Stimulated activated CD8-positive, alpha-beta memory T cell treated with anti-CD3 and anti-CD28 coated beads, Interleukin-15, amount 100 ng/mL, for 4 hours (primary cell): ENCODE measurements around the gene TUBGCP4.
"Not testable (repeated sequence)": the region's sequence is repeated elsewhere in the genome, so short reads cannot be mapped to it uniquely, and the experiment has no call there.

ENCODE experiments used
- DNase-seq, 2 donors: peaks; one replicate each; pipeline ENCODE4 v3.0.0-alpha.2; 2020; ENCODE audit warnings: low read depth in 2 of 2

The TUBGCP4 gene, protein sequence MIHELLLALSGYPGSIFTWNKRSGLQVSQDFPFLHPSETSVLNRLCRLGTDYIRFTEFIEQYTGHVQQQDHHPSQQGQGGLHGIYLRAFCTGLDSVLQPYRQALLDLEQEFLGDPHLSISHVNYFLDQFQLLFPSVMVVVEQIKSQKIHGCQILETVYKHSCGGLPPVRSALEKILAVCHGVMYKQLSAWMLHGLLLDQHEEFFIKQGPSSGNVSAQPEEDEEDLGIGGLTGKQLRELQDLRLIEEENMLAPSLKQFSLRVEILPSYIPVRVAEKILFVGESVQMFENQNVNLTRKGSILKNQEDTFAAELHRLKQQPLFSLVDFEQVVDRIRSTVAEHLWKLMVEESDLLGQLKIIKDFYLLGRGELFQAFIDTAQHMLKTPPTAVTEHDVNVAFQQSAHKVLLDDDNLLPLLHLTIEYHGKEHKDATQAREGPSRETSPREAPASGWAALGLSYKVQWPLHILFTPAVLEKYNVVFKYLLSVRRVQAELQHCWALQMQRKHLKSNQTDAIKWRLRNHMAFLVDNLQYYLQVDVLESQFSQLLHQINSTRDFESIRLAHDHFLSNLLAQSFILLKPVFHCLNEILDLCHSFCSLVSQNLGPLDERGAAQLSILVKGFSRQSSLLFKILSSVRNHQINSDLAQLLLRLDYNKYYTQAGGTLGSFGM

DNA sequence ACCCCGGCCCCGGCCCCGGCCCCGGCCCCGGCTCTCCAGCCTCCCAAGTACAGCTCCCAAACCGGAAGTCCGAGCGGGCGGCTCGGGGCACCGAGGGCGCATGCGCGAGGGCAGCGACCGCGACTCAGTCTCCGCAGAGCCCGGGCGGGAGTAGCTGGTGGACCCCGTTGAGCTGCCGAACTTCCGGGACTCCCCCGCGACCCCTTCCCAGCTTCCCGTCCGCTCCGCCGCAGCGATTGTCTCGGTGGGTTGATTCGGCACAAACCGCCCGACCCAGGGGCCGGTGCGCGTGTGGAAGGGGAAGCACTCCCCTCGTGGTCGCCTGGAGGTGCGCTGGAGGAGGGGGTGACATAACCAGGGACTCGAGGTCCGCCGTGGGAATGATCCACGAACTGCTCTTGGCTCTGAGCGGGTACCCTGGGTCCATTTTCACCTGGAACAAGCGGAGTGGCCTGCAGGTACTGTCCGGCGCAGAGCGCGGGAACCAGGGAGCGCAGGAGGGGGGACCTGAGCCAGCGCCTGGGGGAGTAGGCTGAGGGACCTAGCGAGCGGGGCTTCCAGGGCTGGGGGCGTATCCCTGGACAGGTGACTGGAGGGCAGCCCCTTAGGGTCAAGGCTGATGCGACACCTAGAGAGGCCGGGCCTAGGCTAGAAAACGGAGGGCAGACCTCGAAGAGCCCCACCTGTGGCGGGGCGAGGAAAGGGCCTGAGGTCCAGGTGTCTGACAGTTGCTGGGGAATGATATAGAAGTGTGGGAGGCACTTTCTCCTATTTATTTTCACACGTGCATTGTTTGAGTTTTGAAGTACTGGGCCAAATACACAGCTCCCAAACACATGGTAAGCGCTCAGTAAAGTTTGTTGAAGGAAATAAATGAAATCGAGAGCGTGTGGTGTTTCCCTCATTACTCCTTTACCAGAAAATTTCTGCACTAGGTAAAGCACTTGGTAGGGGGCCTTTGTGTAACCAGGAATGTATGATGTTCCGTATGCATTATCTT lies at the start of gene TUBGCP4, which contains the start of gene ZSCAN29:
TUBGCP4 (plus strand) TSS at position 127 of the 1,000 bp plus-strand sequence; CDS start at position 381, 254 bp downstream.
ZSCAN29 (minus strand) TSS at position 69 of the 1,000 bp plus-strand sequence. CDS start 1,130 bp downstream, outside the sequence.
- DNase-seq, result peak; percentile 57 to 66

DNA sequence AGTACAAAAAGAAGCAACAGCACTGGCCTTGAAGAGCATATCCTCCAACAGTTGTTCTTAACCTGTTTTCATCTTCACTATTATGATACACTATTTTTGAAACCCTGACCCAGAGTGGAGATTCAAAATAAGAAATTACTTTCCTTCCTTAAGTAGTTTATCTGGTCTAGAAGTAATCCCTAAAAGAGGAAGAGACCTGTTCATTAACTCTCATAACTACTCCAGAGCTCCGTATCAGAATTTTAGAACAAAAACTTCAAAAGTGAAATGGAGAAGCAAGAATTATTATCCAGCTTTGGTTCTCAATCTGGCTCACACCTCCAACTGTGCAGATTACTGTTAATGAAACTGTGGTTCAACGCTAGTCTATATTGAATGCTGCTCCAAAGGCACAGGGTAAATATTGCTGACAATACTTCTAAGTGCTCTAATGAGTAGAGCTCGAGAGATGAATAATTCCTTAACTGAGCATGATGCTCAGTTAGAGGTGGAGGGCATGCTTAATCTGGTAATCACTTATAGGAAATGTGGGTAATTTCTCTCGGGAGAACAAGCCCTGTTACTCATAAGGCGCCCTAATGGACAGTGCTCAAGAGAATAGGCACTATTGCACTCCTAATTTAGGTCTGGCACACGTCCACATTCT lies 45.7 kb upstream of the TUBGCP4 start:
- no peak for DNase-seq

DNA sequence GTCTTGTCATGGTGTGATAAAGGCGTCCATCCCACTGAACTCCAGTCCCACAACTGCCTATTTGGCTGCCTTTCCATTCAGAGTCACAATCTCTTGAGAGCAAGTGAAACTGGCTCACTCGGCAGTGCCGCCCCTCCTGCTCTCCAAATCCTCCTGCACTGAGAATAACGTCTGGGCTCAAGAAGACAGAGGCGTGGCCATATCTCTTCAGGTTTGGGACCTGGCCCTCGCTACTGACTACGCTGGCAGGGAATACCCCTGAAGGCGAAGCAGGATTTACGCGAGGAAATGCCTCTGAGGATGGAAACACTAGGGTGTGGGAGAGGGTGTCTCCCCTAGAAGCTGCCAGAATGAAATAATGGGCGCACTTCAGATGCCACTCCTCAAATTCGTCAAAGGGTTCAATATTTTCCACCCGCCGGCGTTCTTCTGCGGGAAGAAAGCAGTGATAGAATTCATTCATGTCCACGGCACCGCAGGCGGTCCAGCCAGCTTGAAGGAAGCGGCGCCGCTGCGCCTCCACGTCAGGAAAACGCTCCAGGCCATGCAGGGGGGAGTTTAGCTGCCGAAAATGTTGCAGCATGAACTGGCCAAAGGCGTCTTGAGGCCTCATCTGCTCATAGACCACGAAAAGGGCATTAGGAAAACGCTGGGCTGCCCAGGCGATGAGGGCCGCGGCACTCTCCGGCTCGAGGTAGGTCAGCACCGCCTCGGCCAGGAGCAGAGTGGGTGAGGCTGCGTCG lies 41.5 kb upstream of the TUBGCP4 start:
- no peak for DNase-seq

DNA sequence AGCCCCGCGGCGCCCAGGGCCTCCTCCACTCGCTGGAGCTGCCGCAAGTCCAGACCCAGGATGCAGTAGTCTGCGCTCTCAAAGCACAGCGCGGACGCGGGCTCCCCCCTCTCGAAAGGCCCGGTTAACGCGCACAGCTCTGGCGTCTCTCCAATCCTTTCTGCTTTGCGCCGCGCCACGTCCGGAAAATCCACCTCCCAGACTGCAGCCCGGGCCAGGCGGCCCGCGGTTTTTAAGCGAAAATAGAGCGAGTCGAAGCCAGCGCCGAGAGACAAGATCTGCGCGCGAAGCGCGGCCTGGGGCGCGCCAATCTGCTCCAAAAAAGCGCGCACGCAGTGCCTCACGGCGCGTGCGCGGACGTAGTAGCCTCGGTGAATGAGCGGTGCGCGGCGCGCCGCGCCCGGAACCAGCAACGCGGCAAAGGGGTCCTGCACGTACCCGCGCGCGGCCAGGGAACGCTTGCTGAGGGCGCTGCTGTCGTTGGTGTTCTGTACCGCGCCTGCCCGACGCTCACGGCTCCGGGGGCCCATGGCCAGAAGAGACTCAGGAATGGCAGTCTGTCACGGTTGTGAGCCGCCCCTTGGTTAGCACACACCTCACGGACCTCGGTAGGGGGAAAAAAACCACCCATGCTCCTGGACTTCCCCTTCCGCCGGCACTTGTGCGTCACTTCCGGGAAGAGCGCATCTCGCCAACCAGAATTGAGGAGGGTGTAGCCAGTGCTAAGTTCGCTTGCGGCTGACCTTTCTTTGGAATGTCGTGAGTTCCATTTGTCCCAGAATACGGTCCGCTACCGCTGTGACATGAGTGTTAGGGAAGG lies 40.7 kb upstream of the TUBGCP4 start, which contains the start of gene LCMT2:
LCMT2 (minus strand) TSS at position 614 of the 820 bp plus-strand sequence; CDS start at position 530, 84 bp downstream.
- DNase-seq, result peak; percentile 82 to 85

DNA sequence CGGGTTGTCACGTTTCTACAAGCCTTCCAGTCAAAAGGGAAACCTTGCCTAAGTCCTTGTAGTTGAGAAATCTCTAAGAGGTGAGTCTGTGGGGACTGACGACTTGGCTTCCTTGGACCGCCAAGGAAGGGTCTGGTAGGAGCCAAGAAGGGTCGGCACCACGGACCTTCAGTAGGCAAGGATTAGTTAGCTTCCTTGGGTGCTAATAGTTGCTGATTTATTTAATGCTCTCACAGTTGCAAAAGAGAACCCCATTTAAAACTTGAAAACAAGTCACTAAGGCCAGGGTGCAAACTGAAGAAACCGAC lies 40.2 kb upstream of the TUBGCP4 start:
- no peak for DNase-seq

DNA sequence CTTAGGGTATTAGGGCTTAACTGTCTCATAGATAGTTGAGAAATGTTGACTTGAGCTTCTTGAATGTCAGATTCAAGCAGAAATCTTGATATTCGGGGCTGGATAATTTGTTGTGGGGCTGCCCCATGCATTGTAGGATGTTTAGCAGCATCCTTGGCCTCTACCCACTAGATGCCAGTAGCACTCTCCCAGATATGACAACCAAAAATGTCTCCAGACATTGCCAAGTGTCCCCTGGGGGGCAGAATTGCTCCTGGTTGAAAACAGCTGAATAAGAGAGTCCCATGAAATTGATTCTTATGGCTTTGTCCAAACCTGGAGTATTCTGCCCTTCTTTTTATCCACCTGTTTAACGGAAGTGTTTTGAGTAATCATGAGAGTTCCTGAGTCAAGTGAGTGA lies 24.6 kb upstream of the TUBGCP4 start:
- no peak for DNase-seq

DNA sequence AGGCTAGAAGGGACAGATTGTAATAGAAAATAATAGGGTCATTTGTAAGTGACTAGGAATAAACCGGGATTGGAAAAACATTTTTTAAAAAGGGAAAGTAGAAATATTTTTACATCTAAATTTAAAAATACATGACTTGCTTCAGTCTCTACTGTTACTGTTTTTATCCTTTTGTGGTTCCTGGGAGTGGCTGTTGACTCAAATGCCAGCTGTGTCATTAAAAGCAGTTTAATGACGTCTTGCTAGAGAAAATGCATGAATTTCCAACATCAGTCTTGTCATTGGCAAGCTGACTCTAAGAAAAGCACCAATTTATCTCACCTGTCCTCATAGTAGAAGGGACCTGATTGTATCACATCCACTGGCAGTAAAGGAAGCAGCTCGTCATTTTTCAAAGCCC lies 23.8 kb upstream of the TUBGCP4 start:
- no peak for DNase-seq

DNA sequence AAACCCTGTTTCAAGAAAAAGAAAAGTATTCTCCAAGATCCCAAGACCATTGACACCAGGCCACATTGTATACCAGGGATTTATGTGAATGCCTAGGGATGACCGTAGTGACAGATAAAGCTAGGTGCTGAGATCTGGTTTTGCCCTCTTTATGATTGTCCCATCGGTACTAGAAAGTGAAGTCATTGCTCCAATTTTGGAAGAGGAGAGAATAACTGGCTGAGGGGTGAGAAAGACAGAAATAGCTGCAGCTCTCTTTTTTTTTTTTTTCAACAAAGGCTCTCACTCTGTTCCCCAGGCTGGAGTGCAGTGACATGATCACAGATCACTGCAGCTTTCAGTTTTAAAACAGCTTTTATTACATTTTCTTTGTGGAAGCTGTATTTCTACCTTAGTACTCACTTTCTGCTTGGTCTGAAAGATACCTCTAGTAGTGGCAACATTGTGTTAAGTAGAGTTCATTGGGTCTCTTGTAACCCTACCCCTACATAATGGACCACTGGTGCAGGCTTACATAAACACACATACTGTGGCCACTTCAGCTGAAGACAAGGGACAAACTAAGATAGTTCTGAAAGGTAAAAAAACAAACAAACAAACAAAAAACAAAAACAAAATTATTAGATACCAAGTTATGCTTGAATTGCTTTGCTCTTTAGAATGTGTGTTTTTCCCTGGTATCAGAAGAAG lies 18.1 kb upstream of the TUBGCP4 start:
- DNase-seq, result no peak

DNA sequence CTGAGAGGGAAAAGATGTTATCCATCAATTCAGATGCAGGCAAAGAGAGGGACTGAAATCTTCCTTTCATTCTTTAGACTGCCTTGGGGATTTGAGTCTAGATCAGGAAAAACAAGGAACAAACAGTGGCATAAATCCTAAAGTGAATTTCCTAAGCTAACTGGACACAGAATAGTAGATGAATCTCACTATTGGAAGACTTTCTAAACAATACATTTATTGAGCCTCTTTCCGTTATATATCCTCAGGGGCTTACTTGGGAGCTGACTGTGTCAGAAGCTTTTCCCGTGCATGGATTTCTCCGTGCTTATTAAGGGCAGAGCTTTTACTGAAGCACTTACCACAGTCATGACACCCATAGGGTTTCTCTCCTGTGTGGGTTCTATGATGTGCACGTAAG lies 10.1 kb upstream of the TUBGCP4 start:
- no peak for DNase-seq

DNA sequence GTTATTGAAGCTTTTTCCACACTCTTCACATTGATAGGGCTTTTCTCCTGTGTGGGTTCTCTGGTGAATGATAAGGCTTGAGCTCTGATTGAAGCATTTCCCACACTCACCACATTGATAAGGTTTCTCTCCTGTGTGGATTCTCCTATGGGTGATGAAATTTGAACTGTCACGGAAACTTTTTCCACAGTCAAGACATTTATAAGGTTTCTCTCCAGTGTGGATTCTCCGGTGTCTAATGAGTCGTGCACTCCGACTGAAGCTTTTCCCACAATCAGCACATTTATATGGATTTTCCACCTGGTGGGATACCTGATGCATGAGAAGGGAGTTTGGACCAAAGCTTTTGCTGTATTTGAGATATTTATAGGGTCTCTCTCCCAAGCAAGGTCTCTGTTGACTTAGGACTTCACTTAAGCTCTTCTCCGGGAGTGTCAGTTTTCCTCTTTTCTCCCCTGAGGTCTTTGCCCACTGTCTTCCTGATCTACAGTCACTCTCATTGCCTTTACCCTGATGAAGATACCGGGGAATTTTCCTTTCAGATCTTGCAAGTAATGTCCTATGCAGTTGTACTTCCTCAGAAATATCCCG lies 9.5 kb upstream of the TUBGCP4 start:
- DNase-seq, result no peak

DNA sequence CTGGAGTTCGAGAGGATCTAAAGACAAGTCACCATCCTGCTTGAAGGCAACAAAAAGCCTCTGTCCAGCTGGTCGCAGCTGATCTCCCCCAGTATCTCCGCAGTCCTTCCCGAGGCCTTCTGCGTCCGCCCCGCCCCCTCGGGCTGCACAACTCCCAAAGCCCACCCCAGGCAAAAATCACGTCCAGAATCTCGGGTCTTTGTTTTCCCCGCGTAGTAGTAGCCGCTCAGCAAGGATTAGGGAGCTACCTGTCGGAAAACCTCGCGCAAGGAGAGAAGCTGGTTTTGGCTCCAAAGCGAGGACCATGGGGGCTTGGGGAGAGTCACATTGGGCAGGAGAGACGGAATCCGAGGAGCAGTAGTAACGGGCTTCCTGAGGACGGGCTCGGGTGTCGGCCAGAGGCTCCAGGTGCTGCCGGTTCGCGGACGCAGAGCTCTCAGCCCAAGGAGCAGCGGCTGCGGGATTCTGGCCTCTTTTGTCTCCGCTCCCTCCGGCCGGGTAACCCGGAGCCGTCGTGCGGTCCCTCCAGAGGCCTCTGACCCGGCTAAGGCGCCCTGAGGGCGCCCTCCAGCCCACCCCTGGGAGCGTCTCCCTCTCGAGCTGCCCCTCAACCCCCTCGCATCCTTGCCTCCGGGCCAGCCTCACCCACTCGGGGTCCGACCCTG lies 459 bp upstream of the TUBGCP4 start:
- no peak for DNase-seq

DNA sequence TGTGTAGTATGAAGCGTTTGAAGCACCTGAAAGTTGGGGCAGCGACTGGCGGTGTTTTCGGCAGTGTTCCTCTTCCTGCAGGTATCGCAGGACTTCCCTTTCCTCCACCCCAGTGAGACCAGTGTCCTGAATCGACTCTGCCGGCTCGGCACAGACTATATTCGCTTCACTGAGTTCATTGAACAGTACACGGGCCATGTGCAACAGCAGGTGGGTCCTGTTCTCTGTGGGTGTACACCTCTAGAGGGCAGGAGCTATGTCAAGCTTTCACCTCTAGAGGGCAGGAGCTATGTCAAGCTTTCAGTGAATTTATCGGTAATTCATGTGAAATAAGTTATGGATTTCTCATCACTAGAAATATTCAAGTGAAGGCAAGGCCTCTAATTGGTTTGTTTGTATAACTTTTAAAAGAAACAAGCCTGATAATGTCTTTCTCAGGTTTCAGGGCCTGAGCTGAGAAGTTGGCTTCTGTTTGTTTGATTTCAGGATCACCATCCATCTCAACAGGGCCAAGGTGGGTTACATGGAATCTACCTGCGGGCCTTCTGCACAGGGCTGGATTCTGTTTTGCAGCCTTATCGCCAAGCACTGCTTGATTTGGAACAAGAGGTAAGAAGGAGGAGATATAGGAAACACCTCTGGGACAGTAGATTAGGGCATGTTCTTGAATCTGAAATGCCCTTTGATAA lies 5.3 kb downstream of the TUBGCP4 start:
- no peak for DNase-seq

DNA sequence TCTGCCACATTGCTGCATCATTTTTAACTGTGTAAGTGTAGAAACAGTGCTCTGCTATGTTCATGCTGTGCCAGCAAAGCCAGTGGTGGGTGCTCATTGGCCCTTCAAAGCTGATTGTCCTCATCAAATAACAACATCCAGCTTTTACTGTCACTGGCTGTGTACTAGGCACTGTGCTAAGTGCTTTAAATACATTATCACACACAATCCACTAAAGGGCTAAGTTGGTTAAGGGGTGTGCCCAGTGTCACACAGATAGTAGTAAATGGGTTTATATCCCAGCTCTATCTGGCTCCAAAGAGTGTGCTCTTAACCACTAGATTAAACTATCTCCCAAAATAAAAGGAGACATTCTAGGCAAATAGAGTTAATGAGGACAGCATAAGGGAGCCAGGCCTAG lies 7.7 kb downstream of the TUBGCP4 start:
- DNase-seq, result no peak

DNA sequence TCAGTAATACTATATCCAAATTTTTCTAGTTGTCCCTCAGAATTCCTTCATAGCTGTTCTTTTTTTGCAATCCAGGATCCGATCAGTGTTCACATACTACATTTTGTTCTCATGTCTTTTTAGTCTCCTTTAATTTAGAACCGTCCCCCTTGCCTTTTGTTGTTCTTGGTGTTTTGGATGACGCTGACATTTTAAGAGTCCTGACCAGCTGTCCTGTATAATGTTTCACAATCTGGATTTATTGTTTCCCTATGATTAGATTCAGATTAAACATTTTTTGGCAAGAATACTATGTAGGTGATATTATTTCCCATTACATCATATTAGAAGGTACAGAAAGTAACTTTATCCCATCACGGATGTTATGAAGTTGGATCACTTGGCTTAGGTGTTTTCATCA lies 11.4 kb downstream of the TUBGCP4 start:
- no peak for DNase-seq

DNA sequence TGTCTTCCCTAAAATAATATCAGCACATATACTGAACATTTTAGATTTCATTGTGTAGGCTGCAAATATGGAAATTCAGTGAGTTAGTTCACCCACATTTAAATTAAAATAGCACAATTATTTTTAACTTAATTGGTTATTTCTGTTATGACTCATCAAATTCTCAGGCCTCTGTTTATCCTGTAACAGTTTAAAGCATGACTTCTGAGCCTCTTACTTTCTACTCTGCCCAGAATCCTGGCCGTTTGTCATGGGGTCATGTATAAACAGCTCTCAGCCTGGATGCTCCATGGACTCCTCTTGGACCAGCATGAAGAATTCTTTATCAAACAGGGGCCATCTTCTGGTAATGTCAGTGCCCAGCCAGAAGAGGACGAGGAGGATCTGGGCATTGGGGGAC lies 12.2 kb downstream of the TUBGCP4 start:
- no peak for DNase-seq

DNA sequence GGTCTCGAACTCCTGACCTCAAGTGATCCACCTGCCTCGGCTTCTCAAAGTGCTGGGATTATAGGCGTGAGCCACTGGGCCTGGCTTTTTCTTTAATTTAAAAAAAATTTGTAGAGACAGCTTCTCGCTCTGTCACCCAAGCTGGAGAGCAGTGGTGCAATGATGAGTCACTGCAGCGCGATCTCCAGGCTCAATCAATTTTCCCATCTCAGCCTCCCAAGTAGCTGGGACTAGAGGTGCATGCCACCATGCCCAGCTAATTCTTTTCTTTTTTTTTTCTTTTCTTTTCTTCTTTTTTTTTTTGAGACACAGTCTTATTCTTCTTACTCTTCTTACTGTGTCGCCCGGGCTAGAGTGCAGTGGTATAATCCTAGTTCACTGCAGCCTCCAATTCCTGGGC lies 19.8 kb downstream of the TUBGCP4 start:
- DNase-seq, result no peak

DNA sequence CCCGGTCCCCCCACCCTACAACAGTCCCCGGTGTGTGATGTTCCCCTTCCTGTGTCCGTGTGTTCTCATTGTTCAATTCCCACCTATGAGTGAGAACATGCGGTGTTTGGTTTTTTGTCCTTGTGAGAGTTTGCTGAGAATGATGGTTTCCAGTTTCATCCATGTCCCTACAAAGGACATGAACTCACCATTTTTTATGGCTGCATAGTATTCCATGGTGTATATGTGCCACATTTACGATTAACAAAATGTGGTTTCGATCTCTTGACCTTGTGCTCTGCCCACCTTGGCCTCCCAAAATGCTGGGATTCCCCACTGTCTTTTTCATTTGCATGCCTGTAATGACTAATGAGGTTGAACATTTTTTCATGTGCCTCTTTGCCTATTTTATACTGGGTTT lies 22.7 kb downstream of the TUBGCP4 start:
- DNase-seq, result not testable (repeated sequence)

DNA sequence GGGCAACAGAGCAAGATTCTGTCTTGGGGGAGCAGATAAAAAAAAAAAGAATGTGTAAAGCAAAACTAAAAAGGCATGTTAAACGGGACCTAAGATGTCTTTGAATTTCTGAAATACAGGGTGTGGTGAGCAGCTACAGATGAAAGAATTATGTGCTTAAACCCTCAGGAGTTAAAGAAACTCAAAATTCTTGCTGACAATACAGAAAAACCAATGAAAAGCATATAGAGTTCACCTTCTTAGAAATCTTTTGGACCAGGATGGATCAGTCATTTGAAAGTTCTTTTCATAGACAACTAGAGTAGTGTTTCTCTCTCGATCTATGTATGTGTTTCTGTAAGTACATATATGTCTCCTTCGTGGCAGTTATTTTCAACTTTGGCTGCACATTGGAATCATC lies 31.4 kb downstream of the TUBGCP4 start:
- no peak for DNase-seq
